Fibroblast of lung (primary cell): ENCODE results near the gene FKBP11.

Source experiments
- CTCF ChIP-seq, 2 donors: IDR thresholded peaks in 1 of 2; conservative IDR thresholded peaks in 1 of 2; 1 replicate in 1 of 2; 2 replicates in 1 of 2; pipeline ENCODE4 v1.5.1; 2011 to 2012; ENCODE audit warnings: low read length in 2 of 2, control low read depth in 1 of 2, inconsistent platforms in 1 of 2, low read depth in 1 of 2, mild to moderate bottlenecking in 1 of 2
- EZH2 ChIP-seq: IDR thresholded peaks from 2 replicates; pipeline ENCODE4 v1.5.1; 2012; ENCODE audit warnings: low read length, control low read depth, mild to moderate bottlenecking; ENCODE audit errors: missing control alignments

GRCh38 chr12:48966177-48966895 lies 41.0 kb upstream of the FKBP11 start:
- no peak for TF ChIP-seq CTCF (conservative IDR thresholded peaks at IDR 0.05 in 1 of 2, IDR thresholded peaks at IDR 0.05 in 1 of 2; ENCODE audit: low read depth in 1 of 2, low read length in 2 of 2)
- no peak for TF ChIP-seq EZH2
